Stimulated activated naive CD8-positive, alpha-beta T cell treated with anti-CD3 and anti-CD28 coated beads, Interleukin-15, amount 100 ng/mL, for 72 hours (primary cell): ENCODE data around the gene AOAH.

Experiments used
- ATAC-seq: fragments of 150-1000 bp; cut with Tn5 transposase; 2 replicates; pipeline ENCODE4 v1.10.0; 2021; ENCODE audit warnings: mild to moderate bottlenecking, moderate library complexity
- DNase-seq, 2 donors: peaks; one replicate each; pipeline ENCODE4 v3.0.0; 2021 to 2022
- H3K27ac Mint-ChIP-seq, 2 donors: one replicate each; pipeline ENCODE4 v1.8.0; 2022; ENCODE audit warnings: mild to moderate bottlenecking in 2 of 2, mixed read lengths in 2 of 2, moderate library complexity in 2 of 2
- H3K27me3 Mint-ChIP-seq: one replicate; pipeline ENCODE4 v1.8.0; 2022; ENCODE audit warnings: mixed read lengths
- H3K4me1 Mint-ChIP-seq: one replicate; pipeline ENCODE4 v1.8.0; 2022; ENCODE audit warnings: mild to moderate bottlenecking, mixed read lengths
- H3K4me3 Mint-ChIP-seq, 2 donors: one replicate each; pipeline ENCODE4 v1.8.0; 2022; ENCODE audit warnings: mild to moderate bottlenecking in 2 of 2, mixed read lengths in 2 of 2, moderate library complexity in 1 of 2
- H3K9me3 Mint-ChIP-seq, 2 donors: one replicate each; pipeline ENCODE4 v1.8.0; 2022; ENCODE audit warnings: mixed read lengths in 2 of 2

AOAH gene

GRCh38 chr7:36623247-36623646, 101.0 kb downstream of the AOAH start:
- Mint-ChIP-seq H3K9me3 (no peaks in the 10 kb centered on the region), H3K4me1 (peaks cover 14% of the 10 kb centered on the region), H3K27ac (no peak overlapping the region), H3K4me3 (no peak overlapping the region), H3K27me3 (no peaks in the 10 kb centered on the region)
- ATAC-seq, result no peak
- DNase-seq, result no peak

DNA sequence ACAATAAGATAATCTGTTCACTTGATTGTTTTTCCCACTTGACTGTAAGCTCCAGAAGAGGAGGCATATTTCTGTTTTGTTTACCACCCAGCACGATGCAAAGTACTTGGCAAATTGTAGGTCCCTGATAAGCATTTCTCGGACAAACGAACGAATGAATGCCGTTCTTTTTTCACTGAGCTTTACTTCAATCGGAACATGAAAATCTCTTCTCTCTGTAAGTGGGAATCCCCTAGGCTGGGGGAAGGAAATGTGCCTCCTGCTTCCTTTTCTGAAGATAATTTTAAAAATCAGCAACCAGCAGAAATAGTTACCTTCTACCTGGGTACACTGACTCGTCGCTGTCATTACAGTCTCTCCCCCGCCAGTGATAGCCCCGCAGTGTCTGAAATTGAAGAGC, 102.9 kb downstream of the AOAH start:
- Mint-ChIP-seq H3K4me1 (peaks cover 12% of the 10 kb centered on the region), H3K9me3 (no peaks in the 10 kb centered on the region), H3K27ac (no peak overlapping the region), H3K4me3 (no peak overlapping the region), H3K27me3 (no peaks in the 10 kb centered on the region)
- DNase-seq (no peak), ATAC-seq (no peak)

- ATAC-seq (peak; percentile 42), DNase-seq (no peak)
- peak overlapping the region in 1 of 2 donors; percentile 25 for H3K27ac Mint-ChIP-seq
- peaks cover 12% of the 10 kb centered on the region for H3K4me1 Mint-ChIP-seq
- no peaks in the 10 kb centered on the region for H3K27me3 Mint-ChIP-seq
- H3K4me3 Mint-ChIP-seq, result no peak overlapping the region
- no peaks in the 10 kb centered on the region for H3K9me3 Mint-ChIP-seq
Measured at GRCh38 chr7:36620166-36620708, 104.1 kb downstream of the AOAH start.

DNA sequence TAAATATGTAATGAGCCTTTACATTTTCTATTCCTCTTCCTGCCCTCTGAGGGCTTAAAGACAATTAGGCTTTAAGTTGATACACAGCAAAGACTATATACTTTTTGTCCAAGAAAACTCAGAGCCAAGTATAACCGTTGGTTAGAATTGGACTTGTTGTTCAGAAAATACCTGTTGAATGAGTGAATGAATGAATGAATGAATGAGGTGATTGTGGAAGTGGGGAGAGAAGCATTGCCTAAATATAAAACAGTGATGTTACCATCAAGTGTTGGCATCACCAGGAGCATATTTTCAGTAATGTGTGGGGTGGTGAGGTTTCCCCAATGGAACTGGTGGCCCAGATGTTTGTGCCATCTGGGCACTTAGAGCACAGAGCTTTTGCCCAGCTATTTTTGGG, 106.9 kb downstream of the AOAH start:
- Mint-ChIP-seq H3K9me3 (no peaks in the 10 kb centered on the region), H3K27me3 (no peaks in the 10 kb centered on the region), H3K4me3 (no peak overlapping the region), H3K27ac (no peak overlapping the region), H3K4me1 (peaks cover 24% of the 10 kb centered on the region)
- no peak for DNase-seq
- ATAC-seq, result no peak

- no peak for DNase-seq
- no peaks in the 10 kb centered on the region for H3K9me3 Mint-ChIP-seq
- peak overlapping the region; percentile 42 to 84 for H3K27ac Mint-ChIP-seq
- ATAC-seq, result no peak
- no peaks in the 10 kb centered on the region for H3K27me3 Mint-ChIP-seq
- no peak overlapping the region for H3K4me3 Mint-ChIP-seq
- peaks cover 17% of the 10 kb centered on the region for H3K4me1 Mint-ChIP-seq
Measured at GRCh38 chr7:36615852-36616540, 108.3 kb downstream of the AOAH start.

GRCh38 chr7:36614959-36615358, 109.3 kb downstream of the AOAH start:
- Mint-ChIP-seq H3K4me3 (no peak overlapping the region), H3K4me1 (peaks cover 17% of the 10 kb centered on the region), H3K9me3 (no peaks in the 10 kb centered on the region), H3K27ac (no peak overlapping the region), H3K27me3 (no peaks in the 10 kb centered on the region)
- DNase-seq, result no peak
- ATAC-seq, result no peak

DNA sequence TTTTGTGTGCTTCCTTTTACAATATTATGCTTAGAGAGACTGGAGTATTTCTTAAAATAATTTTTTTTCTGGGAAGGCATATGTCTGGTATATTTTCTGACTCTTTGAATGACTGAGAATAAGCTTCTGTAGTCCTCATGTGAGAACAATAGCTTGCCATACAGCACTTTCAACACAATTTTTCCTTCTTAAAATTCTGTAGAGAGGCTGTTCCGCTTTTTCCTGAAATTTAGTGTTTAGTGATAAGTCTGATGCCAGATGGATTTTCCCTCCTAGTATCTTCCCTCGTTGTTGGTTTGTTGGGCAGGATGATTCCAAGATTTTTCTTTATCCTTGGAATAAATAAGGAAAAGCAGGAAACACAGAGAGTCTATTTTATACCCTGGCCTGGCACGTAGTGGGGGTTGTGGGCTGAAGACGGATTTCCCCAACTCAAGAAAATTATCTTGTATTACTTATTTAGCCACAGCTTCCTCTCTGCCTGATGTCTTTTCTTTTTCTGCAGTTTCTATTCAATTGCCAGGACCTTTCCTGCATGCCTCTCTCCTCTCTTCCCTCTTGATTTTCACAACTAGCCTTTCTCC, 111.2 kb downstream of the AOAH start:
- Mint-ChIP-seq H3K9me3 (no peaks in the 10 kb centered on the region), H3K4me3 (peak overlapping the region in 1 of 2 donors; percentile 1), H3K27ac (no peak overlapping the region), H3K27me3 (no peaks in the 10 kb centered on the region), H3K4me1 (peaks cover 21% of the 10 kb centered on the region)
- no peak for DNase-seq
- ATAC-seq, result no peak

DNA sequence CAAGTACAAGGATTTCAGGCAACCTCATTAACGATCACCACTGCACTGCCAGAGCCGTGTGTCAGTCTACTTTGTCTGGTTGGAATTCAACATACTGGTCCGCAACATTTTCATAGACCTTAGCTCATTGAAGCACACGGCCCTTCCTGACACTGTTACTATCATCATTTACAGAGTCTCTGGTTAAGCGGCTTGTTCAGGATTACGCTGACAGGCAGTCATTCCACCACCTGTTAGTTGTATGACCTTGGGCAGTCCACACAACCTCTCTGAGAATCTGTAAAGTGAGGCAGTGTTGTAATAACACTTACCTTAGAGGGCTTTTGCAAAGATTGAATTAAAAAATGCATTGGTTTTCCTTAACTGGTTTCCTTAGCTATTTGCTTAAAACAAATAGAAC, 112.6 kb downstream of the AOAH start:
- Mint-ChIP-seq H3K27ac (no peak overlapping the region), H3K27me3 (no peaks in the 10 kb centered on the region), H3K4me3 (no peak overlapping the region), H3K4me1 (peaks cover 31% of the 10 kb centered on the region), H3K9me3 (no peaks in the 10 kb centered on the region)
- ATAC-seq, result no peak
- no peak for DNase-seq

DNA sequence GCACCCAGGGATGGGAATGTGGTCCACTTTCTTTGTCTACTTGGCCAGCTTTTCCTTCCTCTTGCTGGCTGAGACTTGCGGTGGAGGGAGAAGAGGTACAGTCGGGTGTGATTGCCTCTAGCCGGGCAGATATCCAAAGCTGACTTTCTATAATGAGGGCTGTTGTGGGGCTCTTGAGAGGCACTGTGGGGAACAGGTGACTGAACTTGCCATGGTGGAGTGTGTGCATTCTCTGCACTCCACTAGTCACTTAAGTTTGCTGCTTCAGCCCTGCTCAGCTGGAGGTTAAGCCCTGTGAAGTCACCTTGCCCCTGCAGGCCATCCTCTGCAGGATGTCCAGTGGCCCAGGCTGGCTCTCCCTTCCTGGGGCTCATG, 116.6 kb downstream of the AOAH start:
- Mint-ChIP-seq H3K4me1 (peaks cover 48% of the 10 kb centered on the region), H3K27me3 (no peaks in the 10 kb centered on the region), H3K4me3 (no peak overlapping the region), H3K27ac (peak overlapping the region in 1 of 2 donors; percentile 15), H3K9me3 (no peaks in the 10 kb centered on the region)
- ATAC-seq (no peak), DNase-seq (no peak)

DNA sequence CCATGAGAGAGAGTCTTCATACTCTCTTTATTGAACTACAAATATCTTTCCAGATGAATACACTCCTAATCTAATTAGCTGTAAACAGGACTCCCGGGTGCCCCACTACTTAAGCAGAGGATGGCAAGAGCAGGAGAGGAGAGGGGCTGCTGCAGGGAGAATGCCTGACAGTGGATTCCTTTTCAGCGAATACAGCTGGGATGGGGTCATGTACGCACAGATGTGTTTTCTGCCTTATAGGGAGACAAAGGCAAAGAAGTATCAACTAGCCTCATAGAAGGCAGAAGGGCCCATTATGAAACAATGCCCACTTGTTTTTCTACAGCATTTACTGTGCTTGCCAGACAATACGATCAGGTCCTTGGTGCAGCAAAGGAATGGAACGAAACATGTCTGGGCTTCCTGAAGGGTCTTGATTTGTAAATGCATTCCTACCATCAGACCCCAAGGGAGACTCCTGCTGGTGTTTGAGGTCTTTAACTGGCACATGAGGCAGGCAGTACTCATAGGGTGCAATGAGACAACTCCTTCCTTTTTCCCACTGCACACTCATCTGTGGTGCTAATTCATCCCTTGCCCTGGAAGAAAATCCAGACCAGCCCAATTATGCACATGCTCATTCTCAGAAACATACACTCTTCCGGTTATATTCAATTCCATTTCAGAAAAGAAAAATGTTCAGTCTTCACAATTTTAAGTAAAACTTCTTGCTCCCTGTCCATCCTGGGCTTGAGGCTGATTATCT, 117.1 kb downstream of the AOAH start:
- Mint-ChIP-seq H3K4me3 (peak overlapping the region in 1 of 2 donors; percentile 21), H3K27me3 (no peaks in the 10 kb centered on the region), H3K4me1 (peaks cover 54% of the 10 kb centered on the region), H3K9me3 (no peaks in the 10 kb centered on the region), H3K27ac (peak overlapping the region in 1 of 2 donors; percentile 84)
- ATAC-seq, result no peak
- no peak for DNase-seq

DNA sequence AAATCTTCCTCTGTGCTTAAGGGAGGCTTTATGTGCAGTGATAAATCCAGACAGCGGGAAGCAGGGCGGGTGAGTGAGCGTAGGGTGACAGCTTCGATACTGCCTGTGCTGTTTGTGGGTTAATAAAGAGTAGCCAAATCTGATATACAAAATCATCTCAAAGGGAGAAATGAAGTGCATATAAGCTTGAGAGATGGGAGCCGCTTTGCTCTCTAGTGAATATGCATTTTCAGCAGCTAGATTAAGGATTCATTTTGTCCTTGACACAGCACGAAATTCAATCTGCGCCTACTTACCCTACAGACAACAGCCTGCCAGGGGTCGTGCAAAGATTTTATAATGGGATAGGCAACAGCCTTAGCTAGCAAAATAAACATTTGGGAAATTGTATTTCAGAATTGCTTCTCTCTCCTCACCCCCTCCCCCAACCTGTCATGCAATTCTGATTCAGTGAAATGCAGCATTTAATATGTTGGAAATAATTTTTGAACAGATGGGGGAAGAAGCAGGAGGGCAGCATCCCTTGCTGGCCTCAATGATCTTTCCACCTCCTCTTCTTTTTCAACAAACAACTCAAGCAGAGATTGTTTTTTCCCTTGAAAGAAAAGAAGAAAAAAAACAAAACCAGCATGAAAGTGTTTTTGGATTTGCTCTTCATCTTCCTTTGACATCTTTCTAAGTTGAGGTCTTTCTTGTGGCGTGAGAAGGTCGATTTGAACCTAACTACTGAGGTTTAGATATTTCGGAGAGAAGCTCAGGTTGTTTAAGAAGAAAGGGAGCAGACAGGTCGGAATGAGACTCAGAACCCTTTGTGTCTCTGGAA, 117.9 kb downstream of the AOAH start:
- no peak for ATAC-seq

DNA sequence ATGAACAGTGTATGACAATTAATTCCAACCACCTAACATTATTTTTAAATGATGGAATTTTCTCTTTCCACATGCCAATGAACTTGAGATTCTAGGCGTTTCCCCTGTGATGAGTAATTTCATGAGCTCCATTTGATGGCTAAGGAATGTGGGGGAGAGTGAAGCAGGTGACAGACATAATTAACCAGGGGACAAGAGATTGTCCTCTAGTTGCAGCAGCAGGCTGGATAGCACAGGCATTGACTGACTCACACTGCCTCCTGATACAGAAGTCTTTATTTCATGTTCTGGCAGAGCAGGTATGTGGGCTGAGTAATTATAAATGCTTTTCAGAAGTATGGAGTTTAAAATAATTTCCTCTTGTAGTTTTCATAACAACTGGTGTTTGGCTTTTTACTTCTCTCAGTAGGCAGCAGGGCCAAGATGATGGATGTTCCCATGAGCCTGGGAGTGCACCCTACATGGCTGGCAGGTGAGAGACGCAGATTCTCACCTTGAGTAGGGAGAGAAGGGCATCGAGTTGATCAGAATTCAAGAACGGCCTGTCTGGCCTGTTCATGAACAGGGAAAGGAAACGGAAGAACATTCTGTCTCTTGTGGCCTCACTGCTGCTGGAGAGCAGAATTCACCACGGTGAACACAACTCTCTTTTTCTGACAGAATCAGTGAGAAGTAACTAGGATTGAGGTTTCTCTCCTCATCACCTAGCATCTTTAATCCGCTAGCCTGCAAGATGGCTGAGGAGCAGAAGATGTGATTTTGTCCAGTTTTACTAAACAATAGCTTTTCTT, 118.8 kb downstream of the AOAH start:
- Mint-ChIP-seq H3K4me3 (peak overlapping the region in 1 of 2 donors; percentile 64), H3K27me3 (no peaks in the 10 kb centered on the region), H3K4me1 (peaks cover 70% of the 10 kb centered on the region), H3K9me3 (no peaks in the 10 kb centered on the region), H3K27ac (peak overlapping the region in 1 of 2 donors; percentile 48)
- DNase-seq (no peak), ATAC-seq (no peak)

More for the DNA sequence above, 117.9 kb downstream of the AOAH start:
- H3K9me3 Mint-ChIP-seq, result no peaks in the 10 kb centered on the region
- H3K4me3 Mint-ChIP-seq, result peak overlapping the region in 1 of 2 donors; percentile 21
- no peaks in the 10 kb centered on the region for H3K27me3 Mint-ChIP-seq
- peak overlapping the region in 1 of 2 donors; percentile 84 for H3K27ac Mint-ChIP-seq
- DNase-seq, result no peak
- peaks cover 61% of the 10 kb centered on the region for H3K4me1 Mint-ChIP-seq

DNA sequence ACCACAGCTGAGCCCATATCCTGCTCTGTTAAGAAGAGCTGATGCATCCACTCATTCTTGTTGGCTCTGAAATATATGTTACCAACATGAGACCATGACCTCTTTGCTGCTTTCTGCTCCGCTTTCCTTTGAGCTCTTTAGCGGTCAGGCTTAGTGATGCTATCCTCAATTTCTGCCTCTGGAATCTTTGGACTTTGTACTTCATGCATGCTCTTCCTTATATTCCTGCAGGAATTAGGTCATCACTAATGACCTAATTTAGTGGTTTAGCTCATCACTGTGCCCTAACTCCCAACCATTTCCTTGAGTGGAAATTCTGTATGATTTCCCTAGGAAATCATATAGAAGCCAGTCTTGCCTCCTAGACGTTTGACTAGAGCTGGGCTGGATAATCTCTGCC, 119.5 kb downstream of the AOAH start:
- no peak for ATAC-seq
- peak overlapping the region in 1 of 2 donors; percentile 8 for H3K27ac Mint-ChIP-seq
- H3K27me3 Mint-ChIP-seq, result no peaks in the 10 kb centered on the region

GRCh38 chr7:36602934-36603887, 121.1 kb downstream of the AOAH start:
- no peaks in the 10 kb centered on the region for H3K27me3 Mint-ChIP-seq
- no peaks in the 10 kb centered on the region for H3K9me3 Mint-ChIP-seq
- ATAC-seq (peak; percentile 77), DNase-seq (peak in 1 of 2 donors; percentile 40)
- H3K4me1 Mint-ChIP-seq, result peaks cover 76% of the 10 kb centered on the region
- peak overlapping the region; percentile 5 to 29 for H3K4me3 Mint-ChIP-seq
- H3K27ac Mint-ChIP-seq, result peak overlapping the region in 1 of 2 donors; percentile 25

More for the DNA sequence above, 119.5 kb downstream of the AOAH start:
- Mint-ChIP-seq H3K4me3 (no peak overlapping the region), H3K9me3 (no peaks in the 10 kb centered on the region), H3K4me1 (peaks cover 77% of the 10 kb centered on the region)
- DNase-seq, result no peak
